ENCODE results near the gene HPDL. TPM values are rescaled to one million over a fixed set of nuclear protein-coding genes. Genes with fewer than 3 reads are reported as not detected.

Gene HPDL
- total and polyA plus RNA-seq, 10 of the 15 experiments (the other 5 are each of a cell fraction or from before 2014, with no cell fraction given) = 1.3 to 75.5 (median 31.8) TPM

- TF ChIP-seq CREB1 (IDR thresholded peaks at IDR 0.05; ENCODE audit: low read depth) = no peak
These were observed 28.9 kb upstream of the HPDL start (continued) for GRCh38 chr1:45297666-45298356.

GRCh38 chr1:45299296-45299695 is 27.4 kb upstream of the HPDL start:
- POLR2A ChIA-PET = interaction anchor here (1.0 kb wide), 1 partner anchor 287 kb away, joined by 3 read pairs; the partner anchor contains the start of gene UROD

More at GRCh38 chr1:45299296-45299695, 27.4 kb upstream of the HPDL start:
- no peaks in the 10 kb centered on the region for H4K20me1 ChIP-seq (ENCODE audit: control insufficient read depth, insufficient read depth)
- no peak for ATAC-seq
- TF ChIP-seq ZNF24 (IDR thresholded peaks at IDR 0.05) (no peak), USF1 (IDR thresholded peaks at IDR 0.05; ENCODE audit: borderline replicate concordance, extremely low read length, insufficient read depth, low read depth, low read length) (no peak), CBX3 (IDR thresholded peaks at IDR 0.05; ENCODE audit: borderline replicate concordance, low read depth) (no peak), USF2 (IDR thresholded peaks at IDR 0.05; ENCODE audit: borderline replicate concordance, low read depth, low read length) (no peak), RFX5 (IDR thresholded peaks at IDR 0.05; ENCODE audit: low read depth, low read length) (no peak), SPI1 (IDR thresholded peaks at IDR 0.05; ENCODE audit: borderline replicate concordance, insufficient read depth, low read depth, low read length) (no peak), ZZZ3 (IDR thresholded peaks at IDR 0.05; ENCODE audit: control insufficient read depth, insufficient read length, low read depth) (no peak), ZNF217 (IDR thresholded peaks at IDR 0.05) (no peak), EP300 (IDR thresholded peaks at IDR 0.05; ENCODE audit: borderline replicate concordance in 1 of 2, control insufficient read depth in 1 of 2, low read depth in 2 of 2, low read length in 2 of 2) (no peak), SMAD5 (IDR thresholded peaks at IDR 0.05; ENCODE audit: low read depth) (no peak), NBN (IDR thresholded peaks at IDR 0.05) (no peak), HDGF (IDR thresholded peaks at IDR 0.05) (no peak)
- TF ChIP-seq, protein P1, sequence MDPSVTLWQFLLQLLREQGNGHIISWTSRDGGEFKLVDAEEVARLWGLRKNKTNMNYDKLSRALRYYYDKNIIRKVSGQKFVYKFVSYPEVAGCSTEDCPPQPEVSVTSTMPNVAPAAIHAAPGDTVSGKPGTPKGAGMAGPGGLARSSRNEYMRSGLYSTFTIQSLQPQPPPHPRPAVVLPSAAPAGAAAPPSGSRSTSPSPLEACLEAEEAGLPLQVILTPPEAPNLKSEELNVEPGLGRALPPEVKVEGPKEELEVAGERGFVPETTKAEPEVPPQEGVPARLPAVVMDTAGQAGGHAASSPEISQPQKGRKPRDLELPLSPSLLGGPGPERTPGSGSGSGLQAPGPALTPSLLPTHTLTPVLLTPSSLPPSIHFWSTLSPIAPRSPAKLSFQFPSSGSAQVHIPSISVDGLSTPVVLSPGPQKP (IDR thresholded peaks at IDR 0.05; ENCODE audit: low read depth, low read length) = no peak
- WGBS (ENCODE audit: insufficient coverage, insufficient replicate concordance, low lambda C conversion rate, missing lambda C conversion rate) = 0% methylated on average over 1 of the region's 1 CpG
- no peaks in the 10 kb centered on the region for H3K27me3 ChIP-seq (replicated peaks in 1 of 2; ENCODE audit: control insufficient read depth in 2 of 2, insufficient read depth in 2 of 2, low read length in 1 of 2)
- H3K9me3 ChIP-seq (replicated peaks; ENCODE audit: control insufficient read depth, insufficient read depth, low read length) = no peaks in the 10 kb centered on the region
- no peak for DNase-seq (ENCODE audit: low read depth, low spot score)
- H3K4me1 ChIP-seq (ENCODE audit: control insufficient read depth, insufficient read depth, low read length) = no peaks in the 10 kb centered on the region
- intact Hi-C loops (cut with micrococcal nuclease; ENCODE audit: unreplicated experiment) (no loop called here), in situ Hi-C loops (cut with MboI) (no loop called here)
- no peaks in the 10 kb centered on the region for H3K36me3 ChIP-seq (ENCODE audit: control insufficient read depth in 2 of 2, insufficient read depth in 2 of 2, low read length in 1 of 2)
- CTCF ChIA-PET = interaction anchor here (0.6 to 10.7 kb wide), 17 partner anchors 9 to 582 kb away, joined by 3 to 252 read pairs (median 5); partner anchors contain the start of genes HECTD3, TESK2 and UROD
- H3K9ac ChIP-seq (ENCODE audit: control insufficient read depth, insufficient read depth, low read length) = no peak overlapping the region
- H3K4me2 ChIP-seq (ENCODE audit: control insufficient read depth, insufficient read depth) = no peak overlapping the region
- peaks cover 4% of the 10 kb centered on the region for H3K79me2 ChIP-seq (ENCODE audit: control insufficient read depth, insufficient read depth, low read length)
- SMC1A ChIA-PET (ENCODE audit: uncharacterized antibody, unreplicated experiment) = interaction anchor here (1.2 to 9.2 kb wide), 8 partner anchors 41 to 570 kb away, joined by 3 to 284 read pairs (median 5); partner anchors contain the start of genes HECTD3, MUTYH, TOE1 and UROD
- FAIRE-seq = no peak
- no peak overlapping the region for H3K27ac ChIP-seq (ENCODE audit: control insufficient read depth, insufficient read depth)
- H2AFZ ChIP-seq (ENCODE audit: control insufficient read depth, low read depth, low read length) = no peak overlapping the region
- no TSS peak for BruUV-seq (replicated peaks)
- no peak overlapping the region for H3K4me3 ChIP-seq
- RAD21 ChIA-PET (ENCODE audit: unreplicated experiment) = interaction anchor here (0.6 to 10.1 kb wide), 6 partner anchors 41 to 524 kb away, joined by 3 to 313 read pairs (median 4); partner anchors contain the start of genes HECTD3, MUTYH, PLK3 and RPS8
